GM18861 (cell line): ENCODE results near the gene SOWAHD.
"Not testable (repeated sequence)": the region's sequence is repeated elsewhere in the genome, so short reads cannot be mapped to it uniquely, and the experiment has no call there.

ENCODE experiments used
- ATAC-seq: cut with Tn5 transposase; IDR thresholded peaks from one replicate; pipeline ENCODE4 v1.9.1; 2021; ENCODE audit not compliant: unreplicated experiment

The SOWAHD gene

GRCh38 chrX:119757979-119758730 is at the start of gene SOWAHD:
SOWAHD (plus strand) TSS chrX:119758588; CDS start chrX:119758668, 80 bp downstream.
- no peak for ATAC-seq

DNA sequence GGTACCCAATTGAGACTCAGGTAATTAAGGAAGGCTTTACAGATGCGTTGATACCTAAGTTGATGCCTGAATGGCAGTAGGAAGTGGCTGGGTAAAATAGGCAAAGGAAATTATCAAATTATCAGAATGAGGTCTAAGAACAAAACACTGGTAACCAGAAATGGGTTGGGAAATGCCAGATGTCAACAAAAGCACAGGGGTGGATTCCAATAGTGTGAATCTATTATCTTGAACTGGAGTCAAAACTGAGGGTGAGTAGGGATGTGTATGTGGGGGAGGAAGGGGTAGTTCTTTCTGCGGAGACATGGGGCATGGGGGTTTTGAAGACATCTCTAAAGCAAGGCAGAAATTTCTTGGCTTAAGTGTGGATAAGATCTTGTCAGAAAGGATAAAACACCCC is 49.5 kb upstream of the SOWAHD start:
- no peak for ATAC-seq

- ATAC-seq, result no peak
Measured at GRCh38 chrX:119709630-119710029, 48.8 kb upstream of the SOWAHD start.

DNA sequence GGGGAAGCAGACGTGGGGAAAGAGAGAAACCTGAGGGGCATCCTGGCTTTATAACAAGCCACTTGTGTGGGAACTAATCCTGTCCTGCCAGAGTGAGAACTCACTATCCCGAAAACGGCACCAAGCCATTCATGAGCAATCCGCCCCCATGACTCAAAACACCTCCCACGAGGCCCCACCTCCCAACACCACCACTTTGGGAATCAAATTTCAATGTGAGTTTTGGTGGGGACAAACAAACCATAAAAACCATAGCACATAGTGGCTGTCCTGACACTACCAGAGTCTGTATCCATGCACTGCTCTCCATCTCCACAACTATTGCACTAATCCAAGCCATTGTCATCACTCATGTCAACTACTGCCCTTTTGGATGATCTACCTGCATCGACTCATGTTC is 36.9 kb upstream of the SOWAHD start:
- ATAC-seq, result no peak

DNA sequence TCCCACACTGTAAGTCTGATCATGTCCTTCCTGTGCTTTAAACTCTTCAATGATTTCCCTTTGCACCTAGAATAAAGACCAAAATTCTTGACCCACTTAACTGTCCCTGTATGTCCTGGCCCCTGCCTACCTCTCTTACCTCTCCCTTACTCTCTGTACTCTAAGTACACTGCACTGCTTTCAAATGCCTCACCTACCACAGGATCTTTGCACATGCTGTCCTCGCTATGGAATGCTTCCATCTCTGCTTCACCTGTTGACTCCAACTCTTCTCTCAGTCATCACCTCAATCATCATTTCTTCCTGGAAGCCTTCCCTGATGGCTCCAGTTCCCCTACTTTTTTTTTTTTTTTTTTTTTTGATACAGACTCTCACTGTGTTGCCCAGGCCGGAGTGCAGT is 36.5 kb upstream of the SOWAHD start:
- no peak for ATAC-seq

DNA sequence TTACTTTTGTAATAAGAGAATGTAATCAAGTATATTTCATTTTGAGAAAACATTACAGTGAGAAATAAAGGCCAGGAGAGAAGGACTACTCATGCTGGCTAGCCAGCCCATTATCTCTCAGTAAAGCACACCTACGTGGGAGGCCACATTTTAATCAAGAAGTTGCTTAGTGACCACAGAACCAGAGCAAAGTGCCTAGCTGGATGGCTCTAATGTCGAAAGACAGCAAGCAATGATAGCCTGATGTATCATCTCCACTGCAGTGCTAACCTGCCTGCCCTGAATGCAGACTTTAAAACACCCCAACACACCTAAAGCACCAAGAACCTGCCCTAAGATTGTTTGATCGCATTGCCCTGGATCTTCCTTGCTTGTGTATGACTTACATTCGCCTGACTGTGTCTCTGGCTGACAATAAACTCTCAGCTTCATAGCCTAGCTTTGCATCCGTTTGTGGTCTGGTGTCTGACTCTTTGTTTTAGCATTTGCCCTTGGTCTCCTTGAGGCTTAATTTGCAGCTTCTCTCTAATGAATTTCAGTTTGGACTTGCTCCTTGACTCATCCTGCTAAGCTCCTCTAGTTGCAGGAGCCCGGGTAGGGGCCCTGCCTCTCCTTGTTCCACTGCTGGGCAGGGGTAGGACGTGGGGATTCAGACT is 31.4 kb upstream of the SOWAHD start:
- peak; percentile 48 for ATAC-seq

- ATAC-seq, result peak; percentile 40
Measured at GRCh38 chrX:119728487-119728886, 29.9 kb upstream of the SOWAHD start.

DNA sequence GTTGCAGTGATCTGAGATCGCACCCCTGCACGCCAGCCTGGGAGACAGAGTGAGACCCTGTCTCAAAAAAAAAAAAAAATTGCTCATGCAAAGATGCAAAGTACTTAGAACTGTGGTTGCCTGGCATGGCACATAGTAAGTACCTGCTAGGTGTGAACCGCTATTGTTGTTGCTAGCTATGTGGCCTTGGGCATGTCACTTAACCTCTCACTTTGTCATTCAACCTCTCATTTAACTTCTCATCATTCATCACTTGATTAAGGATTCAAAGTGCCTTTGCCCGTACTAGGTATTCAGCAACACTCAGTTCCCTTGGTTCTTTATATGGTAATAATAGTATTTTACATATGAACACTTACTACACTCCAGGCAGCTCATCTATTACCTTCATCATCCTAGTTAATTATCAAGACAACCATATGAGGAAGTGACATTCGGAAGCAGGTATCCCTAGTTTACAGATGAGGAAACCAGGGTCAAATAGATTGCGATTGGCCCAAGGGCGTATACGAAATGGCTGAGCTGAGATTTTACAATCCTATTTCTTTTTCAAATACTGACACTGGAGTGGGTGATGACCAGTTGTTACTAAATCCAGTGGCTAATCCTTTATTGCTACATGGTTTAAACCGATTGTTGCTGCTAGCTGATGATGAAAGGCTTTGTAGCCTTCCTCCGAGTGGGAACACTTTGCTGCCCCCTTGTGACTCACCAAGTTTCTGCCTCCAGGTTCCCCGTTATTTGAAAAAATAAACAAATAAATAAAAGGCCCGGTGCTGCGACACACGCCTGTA is 28.8 kb upstream of the SOWAHD start:
- no peak for ATAC-seq

DNA sequence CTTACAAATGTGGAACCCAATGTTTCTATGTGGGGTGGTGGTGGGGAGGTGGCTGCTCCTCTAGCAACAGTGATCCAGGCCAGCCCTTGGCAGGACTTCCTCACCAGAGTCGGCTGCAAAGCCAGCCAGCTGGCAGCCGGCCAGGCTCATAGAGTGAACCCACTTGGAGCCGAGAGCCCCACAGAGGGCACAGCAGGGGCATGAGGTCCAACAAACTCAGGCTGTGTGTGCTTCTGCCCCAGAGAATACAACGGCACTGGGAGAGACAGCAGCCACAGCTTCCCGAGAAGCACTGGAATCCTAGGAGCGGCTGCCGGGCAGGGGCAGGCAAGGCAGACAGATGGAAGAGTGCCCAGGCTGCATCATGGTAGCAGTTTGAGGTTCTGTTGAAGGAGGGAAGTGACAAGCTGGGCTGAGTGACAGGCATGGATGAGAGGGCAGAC is 23.5 kb upstream of the SOWAHD start:
- ATAC-seq, result no peak

GRCh38 chrX:119735467-119735866 is 22.9 kb upstream of the SOWAHD start:
- no peak for ATAC-seq

- no peak for ATAC-seq
Measured at GRCh38 chrX:119736206-119736764, 22.1 kb upstream of the SOWAHD start.

DNA sequence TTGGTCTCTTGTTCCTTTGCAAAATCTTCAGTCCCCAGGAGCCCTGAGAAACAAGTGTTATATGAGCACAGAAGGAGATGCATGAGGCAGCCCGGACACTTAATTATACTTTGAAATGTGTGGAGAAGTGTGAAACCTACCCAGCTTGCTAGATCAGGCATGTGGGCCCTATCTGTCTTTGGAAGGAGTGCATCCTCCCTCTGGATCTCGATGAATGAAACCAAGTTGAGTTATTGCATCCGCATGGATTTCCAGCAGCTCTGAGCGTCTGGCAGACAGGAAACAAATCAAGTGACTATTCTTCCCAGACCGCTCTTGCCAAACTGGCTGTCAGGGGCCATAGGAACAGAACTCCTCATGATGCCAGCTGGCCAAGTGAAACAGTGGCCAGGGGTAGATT is 19.6 kb upstream of the SOWAHD start:
- ATAC-seq, result no peak

GRCh38 chrX:119745283-119745848 is 13.0 kb upstream of the SOWAHD start:
- no peak for ATAC-seq

DNA sequence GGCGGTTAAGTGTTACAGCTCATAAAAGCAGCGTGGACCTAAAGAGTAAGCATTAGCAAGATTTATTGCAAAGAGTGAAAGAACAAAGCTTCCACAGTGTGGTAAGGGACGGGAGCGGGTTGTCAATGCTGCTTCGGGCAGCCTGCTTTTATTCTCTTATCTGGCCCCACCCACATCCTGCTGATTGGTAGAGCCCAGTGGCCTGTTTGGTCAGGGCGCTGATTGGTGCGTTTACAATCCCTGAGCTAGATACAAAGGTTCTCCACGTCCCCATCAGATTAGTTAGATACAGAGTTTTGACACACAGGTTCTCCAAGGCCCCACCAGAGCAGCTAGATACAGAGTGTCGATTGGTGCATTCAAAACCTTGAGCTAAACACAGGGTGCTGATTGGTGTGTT is 8.3 kb upstream of the SOWAHD start:
- not testable (repeated sequence) for ATAC-seq

DNA sequence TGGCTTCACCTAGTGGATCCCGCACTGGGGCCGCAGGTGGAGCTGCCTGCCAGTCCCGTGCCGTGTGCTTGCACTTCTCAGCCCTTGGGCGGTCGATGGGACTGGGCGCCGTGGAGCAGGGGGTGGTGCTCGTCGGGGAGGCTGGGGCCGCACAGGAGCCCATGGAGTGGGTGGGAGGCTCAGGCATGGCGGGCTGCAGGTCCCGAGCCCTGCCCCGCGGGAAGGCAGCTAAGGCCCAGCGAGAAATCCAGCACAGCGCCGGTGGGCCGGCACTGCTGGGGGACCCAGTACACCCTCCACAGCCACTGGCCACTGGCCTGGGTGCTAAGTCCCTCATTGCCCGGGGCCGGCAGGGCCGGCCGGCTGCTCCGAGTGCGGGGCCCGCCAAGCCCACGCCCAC is 7.6 kb upstream of the SOWAHD start:
- ATAC-seq, result not testable (repeated sequence)

DNA sequence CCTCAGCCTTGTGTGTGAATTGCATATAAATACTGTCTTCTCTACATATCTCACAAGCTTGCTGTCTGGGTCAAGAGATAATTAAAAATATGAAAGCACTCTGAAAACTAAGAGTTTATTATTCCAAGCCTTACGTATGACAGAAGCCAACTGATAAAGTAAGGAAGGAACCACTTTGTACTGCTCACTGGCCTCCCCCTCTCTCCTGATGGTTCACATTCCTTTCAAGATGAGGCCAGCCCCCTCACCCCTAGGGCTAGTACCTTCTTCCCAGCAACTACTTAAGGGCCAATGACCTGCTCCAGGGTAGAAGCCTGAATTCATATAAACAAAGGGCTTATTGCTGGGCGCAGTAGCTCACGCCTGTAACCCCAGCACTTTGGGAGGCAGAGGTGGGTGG is 5.4 kb upstream of the SOWAHD start:
- ATAC-seq, result no peak

GRCh38 chrX:119753639-119754257 is 4.6 kb upstream of the SOWAHD start:
- ATAC-seq, result peak; percentile 23

DNA sequence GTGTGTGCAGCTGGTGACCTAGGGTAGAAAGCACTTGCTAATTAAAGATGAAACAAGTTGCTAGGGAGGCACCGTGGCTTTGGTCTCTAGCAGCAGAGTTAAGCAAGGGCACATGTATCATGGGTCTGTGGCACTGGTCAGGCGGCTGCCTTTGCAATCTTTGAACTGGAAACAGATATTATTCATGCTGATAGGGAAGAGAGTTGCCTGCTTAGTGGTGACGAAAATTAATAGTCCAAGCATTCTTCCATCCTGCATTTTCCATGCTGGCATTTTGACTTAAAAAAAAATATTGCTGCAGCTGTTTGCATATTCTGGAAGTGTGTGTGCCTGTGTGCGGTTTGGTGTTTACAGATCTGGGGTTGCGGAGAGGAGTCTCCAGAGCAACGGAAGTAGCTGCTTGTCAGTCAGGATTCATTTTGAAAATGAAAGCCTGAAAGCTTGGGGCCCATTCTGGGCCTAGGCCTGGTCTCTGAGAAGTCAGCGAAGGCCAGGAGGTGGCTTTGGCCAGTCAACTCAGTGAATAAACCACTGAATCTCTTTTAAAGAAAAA is 2.3 kb upstream of the SOWAHD start:
- ATAC-seq, result peak; percentile 72

DNA sequence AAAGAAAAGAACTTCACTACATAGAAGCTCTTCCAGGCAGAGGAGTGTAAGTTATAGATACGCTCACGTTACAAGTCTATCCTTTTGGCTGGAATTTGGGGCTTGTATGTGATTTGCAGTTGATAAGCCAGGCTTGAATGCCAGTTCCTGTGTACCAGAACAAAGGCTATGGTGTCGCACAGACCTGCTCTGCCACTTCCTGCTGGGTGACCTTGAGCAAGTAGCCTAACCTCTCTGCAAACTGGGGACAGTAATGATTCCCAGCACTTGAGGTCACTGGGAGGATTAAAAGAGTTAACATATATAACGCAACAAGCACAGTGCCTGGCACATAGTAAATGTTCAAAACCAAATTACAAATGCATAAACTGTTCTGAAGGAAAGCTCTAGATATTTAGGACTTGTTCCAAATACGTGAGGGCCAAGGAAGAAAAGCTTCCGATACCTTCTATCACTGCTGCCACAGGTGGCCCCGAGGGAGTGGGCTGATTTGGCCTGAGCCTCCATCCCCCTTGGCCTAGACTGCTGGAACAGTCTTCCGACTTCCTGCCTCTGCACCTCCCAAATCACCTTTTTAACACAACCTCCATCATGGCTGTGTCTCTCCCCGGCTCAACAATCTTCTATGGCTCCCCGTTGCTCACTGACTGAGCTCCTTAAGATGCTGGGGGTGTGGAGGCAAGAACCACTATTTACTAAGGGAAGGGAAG is 1.3 kb upstream of the SOWAHD start:
- no peak for ATAC-seq

DNA sequence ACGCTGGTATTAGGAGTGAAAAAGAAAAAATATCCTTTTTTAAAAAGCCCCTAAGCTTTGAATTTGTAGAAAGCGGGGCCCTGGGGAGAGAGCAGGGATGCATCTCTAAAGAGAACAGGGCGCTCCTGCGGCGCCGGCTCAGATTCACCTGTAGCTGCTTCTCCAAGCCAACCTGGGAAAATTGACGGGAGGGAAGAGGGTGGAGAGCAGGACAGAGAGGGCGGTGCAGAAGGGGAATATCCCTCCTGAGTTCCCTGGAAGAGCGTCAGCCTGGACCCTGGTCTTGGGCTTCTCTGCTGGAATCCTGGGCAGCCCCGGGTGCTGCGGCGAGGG is 776 bp upstream of the SOWAHD start:
- ATAC-seq, result no peak
